ENCODE data around the gene GSTA4. TPM values are rescaled to one million over a fixed set of nuclear protein-coding genes. Genes with fewer than 3 reads are reported as not detected.

GSTA4 gene
- total RNA-seq, 1 experiment from 2014 or later = 20.9 TPM

DNA sequence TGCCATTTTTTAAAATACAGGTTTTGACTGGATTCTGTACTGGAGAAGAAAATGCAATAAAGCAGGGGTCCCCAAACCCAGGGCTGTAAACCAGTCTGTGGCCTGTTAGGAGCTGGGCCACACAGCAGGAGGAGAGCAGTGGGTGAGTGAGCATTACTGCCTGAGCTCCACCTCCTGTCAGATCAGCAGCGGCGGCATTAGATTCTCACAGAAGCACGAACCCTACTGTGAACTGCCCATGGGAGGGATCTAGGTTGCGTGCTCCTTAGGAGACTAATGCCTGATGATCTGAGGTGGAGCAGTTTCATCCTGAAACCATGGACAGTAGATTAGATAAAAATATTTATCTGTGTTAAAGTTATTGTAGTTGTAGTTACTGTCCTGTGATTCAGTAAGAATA is 49.0 kb upstream of the GSTA4 start:
- Histone ChIP-seq H3K4me2 (ENCODE audit: low read length) (peak overlapping the region; percentile 47), H3K36me3 (ENCODE audit: low read depth, low read length) (peaks cover 15% of the 10 kb centered on the region), H3K9me2 (replicated peaks; ENCODE audit: low read length) (no peaks in the 10 kb centered on the region), H3K27me3 (ENCODE audit: low read length) (no peaks in the 10 kb centered on the region), H3K27ac (ENCODE audit: low read length) (peak overlapping the region; percentile 54), H3K9ac (ENCODE audit: low read length) (no peak overlapping the region), H4K20me1 (ENCODE audit: low read length) (no peaks in the 10 kb centered on the region), H3K9me3 (ENCODE audit: low read length) (no peaks in the 10 kb centered on the region), H3K79me2 (ENCODE audit: low read length) (0 out of 2 replicates have a peak, but pooled peaks cover 12% of the 10 kb centered on the region), H3K4me1 (ENCODE audit: insufficient read depth, low read length) (peaks cover 54% of the 10 kb centered on the region), H2AFZ (ENCODE audit: low read length) (no peak overlapping the region), H3F3A (ENCODE audit: low read length, unreplicated experiment) (peaks cover 12% of the 10 kb centered on the region), H3K4me3 (ENCODE audit: low read length) (no peak overlapping the region)
- ChIA-PET CTCF (interaction anchor here (0.6 kb wide), 1 partner anchor 20 kb away, joined by 3 read pairs; no protein-coding TSS in a partner anchor), POLR2A (ENCODE audit: unreplicated experiment) (interaction anchor here (0.6 kb wide), 2 partner anchors 372 to 810 kb away, joined by 3 read pairs; no protein-coding TSS in a partner anchor)
- TF ChIP-seq, protein P1, sequence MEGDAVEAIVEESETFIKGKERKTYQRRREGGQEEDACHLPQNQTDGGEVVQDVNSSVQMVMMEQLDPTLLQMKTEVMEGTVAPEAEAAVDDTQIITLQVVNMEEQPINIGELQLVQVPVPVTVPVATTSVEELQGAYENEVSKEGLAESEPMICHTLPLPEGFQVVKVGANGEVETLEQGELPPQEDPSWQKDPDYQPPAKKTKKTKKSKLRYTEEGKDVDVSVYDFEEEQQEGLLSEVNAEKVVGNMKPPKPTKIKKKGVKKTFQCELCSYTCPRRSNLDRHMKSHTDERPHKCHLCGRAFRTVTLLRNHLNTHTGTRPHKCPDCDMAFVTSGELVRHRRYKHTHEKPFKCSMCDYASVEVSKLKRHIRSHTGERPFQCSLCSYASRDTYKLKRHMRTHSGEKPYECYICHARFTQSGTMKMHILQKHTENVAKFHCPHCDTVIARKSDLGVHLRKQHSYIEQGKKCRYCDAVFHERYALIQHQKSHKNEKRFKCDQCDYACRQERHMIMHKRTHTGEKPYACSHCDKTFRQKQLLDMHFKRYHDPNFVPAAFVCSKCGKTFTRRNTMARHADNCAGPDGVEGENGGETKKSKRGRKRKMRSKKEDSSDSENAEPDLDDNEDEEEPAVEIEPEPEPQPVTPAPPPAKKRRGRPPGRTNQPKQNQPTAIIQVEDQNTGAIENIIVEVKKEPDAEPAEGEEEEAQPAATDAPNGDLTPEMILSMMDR (conservative IDR thresholded peaks at IDR 0.05; ENCODE audit: low read depth, low read length) = no peak
- TF ChIP-seq EZH2 (IDR thresholded peaks at IDR 0.05; ENCODE audit: low read length, unreplicated experiment) (no peak), EZH2phosphoT487 (IDR thresholded peaks at IDR 0.05; ENCODE audit: borderline replicate concordance, low read length) (no peak)
- no TSS peak for BruUV-seq (replicated peaks)
- DNase-seq (no peak), ATAC-seq (no peak)
- intact Hi-C loops (cut with micrococcal nuclease) = no loop called here

DNA sequence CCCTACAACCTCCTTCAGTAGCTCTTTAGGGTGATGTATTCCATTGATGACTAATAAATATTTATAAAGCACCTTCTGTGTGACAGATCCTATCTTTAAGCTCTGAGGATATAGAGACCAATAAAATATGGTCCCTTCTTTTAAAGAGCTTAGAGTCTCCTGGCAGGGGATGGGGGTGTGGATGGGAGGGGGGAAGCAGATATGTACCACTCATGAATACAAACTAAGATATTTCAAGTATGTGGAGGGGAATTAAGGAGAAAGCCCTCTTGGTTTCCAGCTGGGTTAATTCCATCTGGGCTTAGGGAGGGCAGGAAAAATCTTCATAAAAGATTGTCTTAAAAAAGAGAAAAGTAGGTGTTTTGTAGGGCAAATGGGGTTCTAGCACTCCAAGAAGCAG is 48.5 kb upstream of the GSTA4 start:
- H3K9ac ChIP-seq (ENCODE audit: low read length) = no peak overlapping the region
- H3K79me2 ChIP-seq (ENCODE audit: low read length) = 0 out of 2 replicates have a peak, but pooled peaks cover 12% of the 10 kb centered on the region
- TF ChIP-seq EZH2 (IDR thresholded peaks at IDR 0.05; ENCODE audit: low read length, unreplicated experiment) = no peak
- TF ChIP-seq EZH2phosphoT487 (IDR thresholded peaks at IDR 0.05; ENCODE audit: borderline replicate concordance, low read length) = no peak
- TF ChIP-seq, protein P1 (conservative IDR thresholded peaks at IDR 0.05; ENCODE audit: low read depth, low read length) = no peak
- H3K9me2 ChIP-seq (replicated peaks; ENCODE audit: low read length) = no peaks in the 10 kb centered on the region
- H3K4me1 ChIP-seq (ENCODE audit: insufficient read depth, low read length) = peaks cover 49% of the 10 kb centered on the region
- peak overlapping the region; percentile 54 for H3K27ac ChIP-seq (ENCODE audit: low read length)
- peak; percentile 74 for DNase-seq
- no peaks in the 10 kb centered on the region for H4K20me1 ChIP-seq (ENCODE audit: low read length)
- peaks cover 15% of the 10 kb centered on the region for H3K36me3 ChIP-seq (ENCODE audit: low read depth, low read length)
- no peak overlapping the region for H2AFZ ChIP-seq (ENCODE audit: low read length)
- ChIA-PET POLR2A (ENCODE audit: unreplicated experiment) (interaction anchor here (0.5 to 0.6 kb wide), 3 partner anchors 371 to 810 kb away, joined by 3 read pairs; no protein-coding TSS in a partner anchor), CTCF (interaction anchor here (0.6 kb wide), 1 partner anchor 211 kb away, joined by 6 read pairs; no protein-coding TSS in a partner anchor)
- H3K4me2 ChIP-seq (ENCODE audit: low read length) = peak overlapping the region; percentile 47
- intact Hi-C loops (cut with micrococcal nuclease) = no loop called here
- H3F3A ChIP-seq (ENCODE audit: low read length, unreplicated experiment) = peaks cover 7% of the 10 kb centered on the region
- no peaks in the 10 kb centered on the region for H3K27me3 ChIP-seq (ENCODE audit: low read length)
- peak; percentile 26 for ATAC-seq
- no peaks in the 10 kb centered on the region for H3K9me3 ChIP-seq (ENCODE audit: low read length)
- H3K4me3 ChIP-seq (ENCODE audit: low read length) = no peak overlapping the region
- no TSS peak for BruUV-seq (replicated peaks)

DNA sequence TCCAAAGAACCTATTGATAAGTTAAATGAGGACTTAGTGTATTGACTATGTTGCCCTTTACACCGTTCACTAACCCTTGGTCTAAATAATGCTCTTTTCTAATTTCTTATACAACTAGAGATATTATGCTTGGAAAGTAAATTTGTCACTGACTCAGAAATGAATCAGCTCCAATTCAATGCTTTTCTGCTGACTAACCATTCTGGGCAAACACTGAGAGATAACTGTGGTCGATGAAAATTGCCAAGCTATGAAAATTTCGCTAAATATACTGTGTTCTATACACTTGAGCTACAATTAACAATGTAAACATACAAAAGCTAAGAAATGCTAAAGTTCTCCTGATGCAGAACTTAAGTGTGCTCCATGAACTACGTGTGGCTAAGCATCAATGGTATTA is 47.0 kb upstream of the GSTA4 start:
- BruUV-seq (replicated peaks) = no TSS peak
- TF ChIP-seq, protein P1 (conservative IDR thresholded peaks at IDR 0.05; ENCODE audit: low read depth, low read length) = no peak
- no peak for TF ChIP-seq EZH2 (IDR thresholded peaks at IDR 0.05; ENCODE audit: low read length, unreplicated experiment)
- TF ChIP-seq EZH2phosphoT487 (IDR thresholded peaks at IDR 0.05; ENCODE audit: borderline replicate concordance, low read length) = no peak
- Histone ChIP-seq H3K79me2 (ENCODE audit: low read length) (0 out of 2 replicates have a peak, but pooled peaks cover 12% of the 10 kb centered on the region), H3K4me3 (ENCODE audit: low read length) (peak overlapping the region; percentile 39), H3K27me3 (ENCODE audit: low read length) (no peaks in the 10 kb centered on the region), H3K9me3 (ENCODE audit: low read length) (no peaks in the 10 kb centered on the region), H2AFZ (ENCODE audit: low read length) (no peak overlapping the region), H3K27ac (ENCODE audit: low read length) (peak overlapping the region; percentile 86), H3K4me1 (ENCODE audit: insufficient read depth, low read length) (peaks cover 39% of the 10 kb centered on the region), H3F3A (ENCODE audit: low read length, unreplicated experiment) (peaks cover 5% of the 10 kb centered on the region), H3K4me2 (ENCODE audit: low read length) (peak overlapping the region; percentile 76), H3K9me2 (replicated peaks; ENCODE audit: low read length) (no peaks in the 10 kb centered on the region), H3K36me3 (ENCODE audit: low read depth, low read length) (peaks cover 15% of the 10 kb centered on the region), H4K20me1 (ENCODE audit: low read length) (no peaks in the 10 kb centered on the region), H3K9ac (ENCODE audit: low read length) (peak overlapping the region; percentile 49)
- ChIA-PET CTCF (interaction anchor here (0.7 kb wide), 1 partner anchor 46 kb away, joined by 3 read pairs; no protein-coding TSS in a partner anchor), POLR2A (ENCODE audit: unreplicated experiment) (interaction anchor here (1.0 kb wide), 1 partner anchor 47 kb away, joined by 9 read pairs; no protein-coding TSS in a partner anchor)
- DNase-seq = peak; percentile 97
- intact Hi-C loops (cut with micrococcal nuclease) = no loop called here
- peak; percentile 80 for ATAC-seq
